ENCODE results near the gene ANKRD37.

DNA sequence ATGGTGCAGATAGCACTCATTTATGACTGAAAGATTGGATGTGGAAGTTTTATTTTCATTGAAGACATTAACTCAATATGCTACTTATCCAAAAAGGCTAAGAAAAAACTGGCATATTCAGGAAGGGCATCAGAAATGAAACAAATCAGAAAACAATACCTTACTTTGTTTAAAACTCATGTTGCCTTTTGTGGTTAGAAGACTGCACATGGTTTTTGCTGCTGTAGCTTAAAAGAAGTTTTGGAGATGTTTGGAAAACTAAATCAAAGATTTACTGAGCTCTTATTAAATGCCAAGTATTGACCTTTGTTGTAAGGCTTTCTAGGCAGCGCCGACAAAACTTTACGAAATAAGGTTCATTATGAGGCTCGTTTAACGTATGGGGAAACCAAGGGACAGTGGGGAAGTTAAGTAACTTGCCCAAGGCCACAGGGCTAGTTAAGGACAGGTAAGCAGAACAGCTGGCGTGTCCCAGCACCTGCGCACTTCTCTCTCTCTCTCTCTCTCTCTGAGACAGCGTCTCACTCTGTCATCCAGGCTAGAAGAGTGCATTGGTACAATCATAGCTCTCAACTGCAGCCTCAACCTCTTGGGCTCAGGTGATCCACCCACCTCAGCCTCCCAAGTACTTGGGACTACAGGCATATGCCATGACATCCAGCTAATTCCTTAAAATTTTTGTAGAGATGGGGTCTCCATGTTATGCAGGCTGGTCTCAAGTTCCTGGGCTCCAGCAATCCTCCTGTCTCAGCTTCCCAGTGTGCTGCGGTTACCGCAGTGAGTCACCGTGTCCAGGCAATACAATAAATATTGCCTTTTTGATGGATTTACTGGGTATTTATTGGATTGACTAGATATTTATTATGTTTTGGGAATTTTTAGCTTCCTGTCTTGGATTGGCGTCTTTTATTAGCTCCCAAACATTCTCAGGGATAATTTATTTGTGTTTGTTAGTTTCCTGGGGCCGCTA, 17.0 kb upstream of the ANKRD37 start:
- TF ChIP-seq, protein P1, sequence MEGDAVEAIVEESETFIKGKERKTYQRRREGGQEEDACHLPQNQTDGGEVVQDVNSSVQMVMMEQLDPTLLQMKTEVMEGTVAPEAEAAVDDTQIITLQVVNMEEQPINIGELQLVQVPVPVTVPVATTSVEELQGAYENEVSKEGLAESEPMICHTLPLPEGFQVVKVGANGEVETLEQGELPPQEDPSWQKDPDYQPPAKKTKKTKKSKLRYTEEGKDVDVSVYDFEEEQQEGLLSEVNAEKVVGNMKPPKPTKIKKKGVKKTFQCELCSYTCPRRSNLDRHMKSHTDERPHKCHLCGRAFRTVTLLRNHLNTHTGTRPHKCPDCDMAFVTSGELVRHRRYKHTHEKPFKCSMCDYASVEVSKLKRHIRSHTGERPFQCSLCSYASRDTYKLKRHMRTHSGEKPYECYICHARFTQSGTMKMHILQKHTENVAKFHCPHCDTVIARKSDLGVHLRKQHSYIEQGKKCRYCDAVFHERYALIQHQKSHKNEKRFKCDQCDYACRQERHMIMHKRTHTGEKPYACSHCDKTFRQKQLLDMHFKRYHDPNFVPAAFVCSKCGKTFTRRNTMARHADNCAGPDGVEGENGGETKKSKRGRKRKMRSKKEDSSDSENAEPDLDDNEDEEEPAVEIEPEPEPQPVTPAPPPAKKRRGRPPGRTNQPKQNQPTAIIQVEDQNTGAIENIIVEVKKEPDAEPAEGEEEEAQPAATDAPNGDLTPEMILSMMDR (IDR thresholded peaks at IDR 0.05), result no peak
- TF ChIP-seq TCF7L2 (IDR thresholded peaks at IDR 0.05; ENCODE audit: low read depth, low read length) (no peak), POLR2AphosphoS5 (IDR thresholded peaks at IDR 0.05; ENCODE audit: low read depth, low read length) (no peak)

Data from Panc1 (cell line).